ENCODE measurements around the gene FSTL5.

DNA sequence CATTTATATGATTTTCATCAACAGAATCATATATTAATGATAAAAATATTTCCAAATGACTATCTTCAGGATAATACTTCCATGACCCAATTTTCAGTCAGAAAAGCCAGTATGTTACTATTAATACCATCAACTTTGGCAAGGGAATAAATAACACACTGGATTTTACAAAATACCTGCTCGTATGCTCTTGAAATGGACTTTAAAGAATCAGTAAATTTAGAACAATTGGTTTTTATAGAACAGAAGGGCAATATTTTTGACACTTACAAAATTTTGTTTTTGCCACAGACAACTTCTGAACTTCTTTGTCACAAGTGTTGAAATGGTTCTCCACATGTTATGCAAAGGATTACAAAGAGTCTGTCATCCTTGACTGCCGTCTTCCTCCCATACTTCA, 700.4 kb downstream of the FSTL5 start:
- TF ChIP-seq, protein P1, sequence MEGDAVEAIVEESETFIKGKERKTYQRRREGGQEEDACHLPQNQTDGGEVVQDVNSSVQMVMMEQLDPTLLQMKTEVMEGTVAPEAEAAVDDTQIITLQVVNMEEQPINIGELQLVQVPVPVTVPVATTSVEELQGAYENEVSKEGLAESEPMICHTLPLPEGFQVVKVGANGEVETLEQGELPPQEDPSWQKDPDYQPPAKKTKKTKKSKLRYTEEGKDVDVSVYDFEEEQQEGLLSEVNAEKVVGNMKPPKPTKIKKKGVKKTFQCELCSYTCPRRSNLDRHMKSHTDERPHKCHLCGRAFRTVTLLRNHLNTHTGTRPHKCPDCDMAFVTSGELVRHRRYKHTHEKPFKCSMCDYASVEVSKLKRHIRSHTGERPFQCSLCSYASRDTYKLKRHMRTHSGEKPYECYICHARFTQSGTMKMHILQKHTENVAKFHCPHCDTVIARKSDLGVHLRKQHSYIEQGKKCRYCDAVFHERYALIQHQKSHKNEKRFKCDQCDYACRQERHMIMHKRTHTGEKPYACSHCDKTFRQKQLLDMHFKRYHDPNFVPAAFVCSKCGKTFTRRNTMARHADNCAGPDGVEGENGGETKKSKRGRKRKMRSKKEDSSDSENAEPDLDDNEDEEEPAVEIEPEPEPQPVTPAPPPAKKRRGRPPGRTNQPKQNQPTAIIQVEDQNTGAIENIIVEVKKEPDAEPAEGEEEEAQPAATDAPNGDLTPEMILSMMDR (IDR thresholded peaks at IDR 0.05), result no peak
- TF ChIP-seq POLR2A (IDR thresholded peaks at IDR 0.05) (no peak), EP300 (IDR thresholded peaks at IDR 0.05) (no peak)
